PC-9 (cell line): Measurements from ENCODE around the gene PABPN1L. TPM values are rescaled to one million over a fixed set of nuclear protein-coding genes. Genes with fewer than 3 reads are reported as not detected.

ENCODE experiments used
- BruUV-seq: library from RNA; stranded (reverse); fragments of 400-500 nt; replicated peaks from 2 replicates; lab custom pipeline; 2021; lab: Mats Ljungman, UMichigan
- CTCF ChIA-PET: fragments of 300-600 bp; sonication (Branson Sonifier 250); formaldehyde crosslinking; loops from one replicate; lab custom pipeline; 2022; ENCODE audit warnings: antibody characterized with exemption; lab: Charles Lee
- POLR2A ChIA-PET: fragments of 300-600 bp; sonication (Branson Sonifier 250); formaldehyde crosslinking; loops from one replicate; lab custom pipeline; 2022; ENCODE audit warnings: antibody characterized with exemption; ENCODE audit not compliant: unreplicated experiment; lab: Charles Lee
- DNase-seq, 2 experiments: peaks; one replicate each; pipeline versions ENCODE4 v3.0.0 to v3.0.0-alpha.2; 2015 to 2022; ENCODE audit warnings: mixed read lengths in 1 of 2
- H2AFZ ChIP-seq: fragments of 200-600 bp; sonication (generic); 2 replicates; pipeline ENCODE4 v1.8.1; 2017; ENCODE audit warnings: antibody characterized with exemption
- H3F3A ChIP-seq: fragments of 200-600 bp; sonication (generic); 2 replicates; pipeline ENCODE4 v1.8.1; 2017; ENCODE audit warnings: antibody characterized with exemption, mild to moderate bottlenecking, low read depth; ENCODE audit not compliant: insufficient read depth
- H3K27ac ChIP-seq: fragments of 200-600 bp; sonication (generic); 2 replicates; pipeline ENCODE4 v1.6.1; 2016; ENCODE audit warnings: mixed run types
- H3K27me3 ChIP-seq: fragments of 200-600 bp; sonication (generic); 2 replicates; pipeline ENCODE4 v1.6.1; 2016; ENCODE audit warnings: low read depth, mixed run types; ENCODE audit not compliant: insufficient read depth
- H3K36me3 ChIP-seq: fragments of 200-600 bp; sonication (generic); 2 replicates; pipeline ENCODE4 v1.6.1; 2016; ENCODE audit warnings: low read depth, mixed run types
- H3K4me1 ChIP-seq: fragments of 200-600 bp; sonication (generic); replicated peaks from 2 replicates; pipeline ENCODE4 v1.6.1; 2016; ENCODE audit warnings: mixed run types; ENCODE audit not compliant: insufficient read depth
- H3K4me2 ChIP-seq: fragments of 200-600 bp; sonication (generic); 2 replicates; pipeline ENCODE4 v1.6.1; 2017; ENCODE audit warnings: mixed run types
- H3K4me3 ChIP-seq: fragments of 200-600 bp; sonication (generic); 2 replicates; pipeline ENCODE4 v1.6.1; 2016; ENCODE audit warnings: mixed run types
- H3K79me2 ChIP-seq: fragments of 200-600 bp; sonication (generic); 2 replicates; pipeline ENCODE4 v1.6.1; 2017; ENCODE audit warnings: low read depth, mixed run types
- H3K9me2 ChIP-seq: fragments of 200-600 bp; sonication (generic); 2 replicates; pipeline ENCODE4 v1.8.1; 2017; ENCODE audit warnings: mild to moderate bottlenecking; ENCODE audit not compliant: insufficient read depth
- H3K9me3 ChIP-seq: fragments of 200-600 bp; sonication (generic); 2 replicates; pipeline ENCODE4 v1.8.1; 2016; ENCODE audit warnings: low read depth; ENCODE audit not compliant: insufficient read depth
- H4K20me1 ChIP-seq: fragments of 200-600 bp; sonication (generic); 2 replicates; pipeline ENCODE4 v1.8.1; 2017; ENCODE audit not compliant: insufficient read depth
- CTCF ChIP-seq: fragments of 200-600 bp; sonication (generic); conservative IDR thresholded peaks from 2 replicates; pipeline ENCODE4 v1.6.1; 2017; ENCODE audit warnings: mixed run types, antibody characterized with exemption, mild to moderate bottlenecking, moderate library complexity
- EZH2 ChIP-seq: fragments of 200-600 bp; sonication (generic); IDR thresholded peaks from 2 replicates; pipeline ENCODE4 v1.8.0; 2017; ENCODE audit warnings: antibody characterized with exemption, low read depth
- intact Hi-C: fragments of 100-400 bp; cut with micrococcal nuclease; formaldehyde crosslinking; loops from one replicate; pipeline ENCODE4 v1.10.0; 2022; ENCODE audit not compliant: unreplicated experiment
- total RNA-seq: library from RNA; stranded (reverse); gene quantifications from 2 replicates; pipeline ENCODE4 v1.2.3, GENCODE V29; 2021

The PABPN1L gene
- total RNA-seq, 1 experiment from 2014 or later, result not detected

GRCh38 chr16:88830783-88831182, 35.7 kb downstream of the PABPN1L start:
- CTCF ChIA-PET, result no interaction called here
- no peak overlapping the region for H3K4me2 ChIP-seq

GRCh38 chr16:88830258-88830657, 36.2 kb downstream of the PABPN1L start:
- no peak overlapping the region for H3K27ac ChIP-seq
- H3K9me2 ChIP-seq, result no peaks in the 10 kb centered on the region
- TF ChIP-seq EZH2 (no peak), CTCF (no peak)
- no peaks in the 10 kb centered on the region for H4K20me1 ChIP-seq
- no peaks in the 10 kb centered on the region for H3K27me3 ChIP-seq
- no peaks in the 10 kb centered on the region for H3K4me1 ChIP-seq
- ChIA-PET POLR2A (interaction anchor here (0.5 kb wide), 1 partner anchor 363 kb away, joined by 15 read pairs; no protein-coding TSS in a partner anchor), CTCF (no interaction called here)
- H3K4me3 ChIP-seq, result no peak overlapping the region
- H3K4me2 ChIP-seq, result no peak overlapping the region
- H3K36me3 ChIP-seq, result no peaks in the 10 kb centered on the region
- BruUV-seq, result no TSS peak
- H3K9me3 ChIP-seq, result no peaks in the 10 kb centered on the region
- H3K79me2 ChIP-seq, result no peaks in the 10 kb centered on the region
- no peak overlapping the region for H2AFZ ChIP-seq
- H3F3A ChIP-seq, result no peaks in the 10 kb centered on the region
- DNase-seq, result no peak
- intact Hi-C loops, result no loop called here

More at GRCh38 chr16:88830783-88831182, 35.7 kb downstream of the PABPN1L start:
- no peak for DNase-seq
- no peaks in the 10 kb centered on the region for H3K9me3 ChIP-seq
- no peak overlapping the region for H2AFZ ChIP-seq
- POLR2A ChIA-PET, result interaction anchor here (0.5 kb wide), 1 partner anchor 362 kb away, joined by 15 read pairs; no protein-coding TSS in a partner anchor
- no peaks in the 10 kb centered on the region for H3K27me3 ChIP-seq
- no peaks in the 10 kb centered on the region for H3K4me1 ChIP-seq
- H4K20me1 ChIP-seq, result no peaks in the 10 kb centered on the region
- no peak overlapping the region for H3K27ac ChIP-seq
- no TSS peak for BruUV-seq
- no peaks in the 10 kb centered on the region for H3K36me3 ChIP-seq
- no peaks in the 10 kb centered on the region for H3K9me2 ChIP-seq
- H3K79me2 ChIP-seq, result no peaks in the 10 kb centered on the region
- no peak overlapping the region for H3K4me3 ChIP-seq
- no peaks in the 10 kb centered on the region for H3F3A ChIP-seq
- intact Hi-C loops, result no loop called here
- TF ChIP-seq EZH2 (no peak), CTCF (no peak)

GRCh38 chr16:88828711-88829110, 37.7 kb downstream of the PABPN1L start:
- no peak for DNase-seq
- Histone ChIP-seq H4K20me1 (no peaks in the 10 kb centered on the region), H3F3A (no peaks in the 10 kb centered on the region), H3K79me2 (no peaks in the 10 kb centered on the region), H3K9me2 (no peaks in the 10 kb centered on the region), H3K27ac (no peak overlapping the region), H3K4me2 (no peak overlapping the region), H3K36me3 (no peaks in the 10 kb centered on the region), H3K4me3 (no peak overlapping the region), H2AFZ (no peak overlapping the region), H3K9me3 (no peaks in the 10 kb centered on the region), H3K4me1 (no peaks in the 10 kb centered on the region), H3K27me3 (no peaks in the 10 kb centered on the region)
- intact Hi-C loops, result no loop called here
- ChIA-PET CTCF (no interaction called here), POLR2A (no interaction called here)
- no TSS peak for BruUV-seq
- no peak for TF ChIP-seq CTCF
- TF ChIP-seq EZH2, result no peak
